ENCODE measurements around the gene C1orf105.

Gene C1orf105

GRCh38 chr1:172397633-172398032 lies 22.9 kb upstream of the C1orf105 start:
- DNase-seq: no peak

GRCh38 chr1:172398193-172398592 lies 22.3 kb upstream of the C1orf105 start:
- no peak for DNase-seq

GRCh38 chr1:172398970-172399755 lies 21.3 kb upstream of the C1orf105 start:
- DNase-seq: peak; percentile 69

GRCh38 chr1:172399756-172400721 lies 20.4 kb upstream of the C1orf105 start:
- no peak for DNase-seq

GRCh38 chr1:172400722-172401105 lies 19.8 kb upstream of the C1orf105 start:
- DNase-seq: no peak

GRCh38 chr1:172401477-172401876 lies 19.0 kb upstream of the C1orf105 start:
- DNase-seq: no peak

- no peak for DNase-seq
Observed at GRCh38 chr1:172401892-172402291, 18.6 kb upstream of the C1orf105 start.

GRCh38 chr1:172402878-172403569 lies 17.5 kb upstream of the C1orf105 start:
- no peak for DNase-seq

- no peak for DNase-seq
Observed at GRCh38 chr1:172404121-172404520, 16.4 kb upstream of the C1orf105 start.

GRCh38 chr1:172405912-172406311 lies 14.6 kb upstream of the C1orf105 start:
- DNase-seq: no peak

- no peak for DNase-seq
Observed at GRCh38 chr1:172406968-172407367, 13.5 kb upstream of the C1orf105 start.

GRCh38 chr1:172408958-172409357 lies 11.5 kb upstream of the C1orf105 start:
- DNase-seq: no peak

GRCh38 chr1:172410027-172410426 lies 10.5 kb upstream of the C1orf105 start:
- no peak for DNase-seq

- no peak for DNase-seq
Observed at GRCh38 chr1:172411791-172412338, 8.6 kb upstream of the C1orf105 start.

GRCh38 chr1:172414331-172414730 lies 6.2 kb upstream of the C1orf105 start:
- no peak for DNase-seq

GRCh38 chr1:172416496-172417035 lies 3.9 kb upstream of the C1orf105 start:
- DNase-seq: no peak

- DNase-seq: no peak
Observed at GRCh38 chr1:172417557-172417956, 2.9 kb upstream of the C1orf105 start.

- no peak for DNase-seq
Observed at GRCh38 chr1:172421974-172422604, 1.6 kb downstream of the C1orf105 start.

GRCh38 chr1:172423336-172423735 lies 2.9 kb downstream of the C1orf105 start:
- DNase-seq: no peak

- DNase-seq: no peak
Observed at GRCh38 chr1:172425339-172425738, 4.9 kb downstream of the C1orf105 start.

- DNase-seq: peak; percentile 24
Observed at GRCh38 chr1:172427191-172427590, 6.7 kb downstream of the C1orf105 start.

Measured in activated CD4-positive, alpha-beta T cell treated with anti-CD3 and anti-CD28 coated beads, Interleukin-2, amount 50 U/mL, for 16 hours (primary cell).